C4-2B (cell line): ENCODE results near the gene TRPM1.

Experiments
- ZFX ChIP-seq: fragments of 450-650 bp; IDR thresholded peaks from 2 replicates; pipeline ENCODE4 v1.6.1; 2017
- TF ChIP-seq, protein P1 (sequence below): fragments of 450-650 bp; conservative IDR thresholded peaks from 2 replicates; pipeline ENCODE4 v1.5.1; 2017; ENCODE audit warnings: mild to moderate bottlenecking

DNA sequence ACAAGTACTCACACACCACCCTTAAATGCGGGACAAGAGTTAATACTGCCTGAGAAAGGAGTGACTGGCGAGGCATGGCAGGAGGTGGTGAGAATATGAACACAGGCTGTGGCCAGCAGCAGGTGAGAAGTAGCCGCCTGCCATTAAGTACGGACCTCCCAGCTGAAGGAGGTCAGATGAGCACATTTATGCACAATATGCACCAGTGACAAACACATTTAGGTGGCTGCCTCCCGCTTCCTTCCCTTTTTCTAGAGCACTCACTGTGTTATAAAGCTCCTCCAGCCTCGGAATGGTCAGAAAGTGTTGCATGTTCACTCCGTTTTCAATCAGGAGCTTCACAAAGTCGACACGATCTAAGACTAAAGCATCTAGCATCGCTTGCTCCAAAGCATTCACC lies 52.4 kb downstream of the TRPM1 start:
- TF ChIP-seq, protein P1, sequence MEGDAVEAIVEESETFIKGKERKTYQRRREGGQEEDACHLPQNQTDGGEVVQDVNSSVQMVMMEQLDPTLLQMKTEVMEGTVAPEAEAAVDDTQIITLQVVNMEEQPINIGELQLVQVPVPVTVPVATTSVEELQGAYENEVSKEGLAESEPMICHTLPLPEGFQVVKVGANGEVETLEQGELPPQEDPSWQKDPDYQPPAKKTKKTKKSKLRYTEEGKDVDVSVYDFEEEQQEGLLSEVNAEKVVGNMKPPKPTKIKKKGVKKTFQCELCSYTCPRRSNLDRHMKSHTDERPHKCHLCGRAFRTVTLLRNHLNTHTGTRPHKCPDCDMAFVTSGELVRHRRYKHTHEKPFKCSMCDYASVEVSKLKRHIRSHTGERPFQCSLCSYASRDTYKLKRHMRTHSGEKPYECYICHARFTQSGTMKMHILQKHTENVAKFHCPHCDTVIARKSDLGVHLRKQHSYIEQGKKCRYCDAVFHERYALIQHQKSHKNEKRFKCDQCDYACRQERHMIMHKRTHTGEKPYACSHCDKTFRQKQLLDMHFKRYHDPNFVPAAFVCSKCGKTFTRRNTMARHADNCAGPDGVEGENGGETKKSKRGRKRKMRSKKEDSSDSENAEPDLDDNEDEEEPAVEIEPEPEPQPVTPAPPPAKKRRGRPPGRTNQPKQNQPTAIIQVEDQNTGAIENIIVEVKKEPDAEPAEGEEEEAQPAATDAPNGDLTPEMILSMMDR = no peak
- TF ChIP-seq ZFX = no peak
